GM12864 (cell line): ENCODE results near the gene FASN.

Source experiments
- DNase-seq: peaks from one replicate; pipeline ENCODE4 v3.0.0-alpha.2; 2011; ENCODE audit warnings: low read depth
- H3K4me3 ChIP-seq: 2 replicates; pipeline ENCODE4 v1.5.1; 2011; ENCODE audit warnings: mild to moderate bottlenecking, low read depth, low read length, control low read depth
- TF ChIP-seq, protein P1 (sequence below): IDR thresholded peaks from 2 replicates; pipeline ENCODE4 v1.5.1; 2011; ENCODE audit warnings: low read depth, mild to moderate bottlenecking, moderate library complexity, low read length, control low read depth, inconsistent platforms; ENCODE audit errors: missing control alignments

FASN gene

DNA sequence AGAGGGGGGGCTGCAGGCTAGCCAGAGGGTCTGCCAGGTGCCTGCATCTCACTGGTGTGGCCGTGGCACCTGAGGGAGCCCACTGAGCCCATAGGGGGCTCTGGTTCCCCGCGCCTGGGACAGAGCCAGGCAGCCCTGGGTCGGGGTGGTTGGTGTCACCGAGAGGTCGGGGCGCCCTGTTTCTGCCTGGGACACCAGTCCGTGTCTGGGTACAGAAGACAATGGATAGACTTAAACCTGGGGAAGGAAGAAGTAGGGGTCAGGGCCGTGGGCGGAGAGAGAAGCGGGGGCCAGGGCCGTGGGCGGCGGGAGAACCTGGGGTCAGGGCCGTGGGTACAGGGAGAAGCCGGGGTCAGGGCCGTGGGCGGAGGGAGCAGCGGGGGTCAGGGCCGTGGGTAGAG is 49.5 kb downstream of the FASN start:
- no peak overlapping the region for H3K4me3 ChIP-seq
- no peak for DNase-seq
- TF ChIP-seq, protein P1, sequence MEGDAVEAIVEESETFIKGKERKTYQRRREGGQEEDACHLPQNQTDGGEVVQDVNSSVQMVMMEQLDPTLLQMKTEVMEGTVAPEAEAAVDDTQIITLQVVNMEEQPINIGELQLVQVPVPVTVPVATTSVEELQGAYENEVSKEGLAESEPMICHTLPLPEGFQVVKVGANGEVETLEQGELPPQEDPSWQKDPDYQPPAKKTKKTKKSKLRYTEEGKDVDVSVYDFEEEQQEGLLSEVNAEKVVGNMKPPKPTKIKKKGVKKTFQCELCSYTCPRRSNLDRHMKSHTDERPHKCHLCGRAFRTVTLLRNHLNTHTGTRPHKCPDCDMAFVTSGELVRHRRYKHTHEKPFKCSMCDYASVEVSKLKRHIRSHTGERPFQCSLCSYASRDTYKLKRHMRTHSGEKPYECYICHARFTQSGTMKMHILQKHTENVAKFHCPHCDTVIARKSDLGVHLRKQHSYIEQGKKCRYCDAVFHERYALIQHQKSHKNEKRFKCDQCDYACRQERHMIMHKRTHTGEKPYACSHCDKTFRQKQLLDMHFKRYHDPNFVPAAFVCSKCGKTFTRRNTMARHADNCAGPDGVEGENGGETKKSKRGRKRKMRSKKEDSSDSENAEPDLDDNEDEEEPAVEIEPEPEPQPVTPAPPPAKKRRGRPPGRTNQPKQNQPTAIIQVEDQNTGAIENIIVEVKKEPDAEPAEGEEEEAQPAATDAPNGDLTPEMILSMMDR = no peak

DNA sequence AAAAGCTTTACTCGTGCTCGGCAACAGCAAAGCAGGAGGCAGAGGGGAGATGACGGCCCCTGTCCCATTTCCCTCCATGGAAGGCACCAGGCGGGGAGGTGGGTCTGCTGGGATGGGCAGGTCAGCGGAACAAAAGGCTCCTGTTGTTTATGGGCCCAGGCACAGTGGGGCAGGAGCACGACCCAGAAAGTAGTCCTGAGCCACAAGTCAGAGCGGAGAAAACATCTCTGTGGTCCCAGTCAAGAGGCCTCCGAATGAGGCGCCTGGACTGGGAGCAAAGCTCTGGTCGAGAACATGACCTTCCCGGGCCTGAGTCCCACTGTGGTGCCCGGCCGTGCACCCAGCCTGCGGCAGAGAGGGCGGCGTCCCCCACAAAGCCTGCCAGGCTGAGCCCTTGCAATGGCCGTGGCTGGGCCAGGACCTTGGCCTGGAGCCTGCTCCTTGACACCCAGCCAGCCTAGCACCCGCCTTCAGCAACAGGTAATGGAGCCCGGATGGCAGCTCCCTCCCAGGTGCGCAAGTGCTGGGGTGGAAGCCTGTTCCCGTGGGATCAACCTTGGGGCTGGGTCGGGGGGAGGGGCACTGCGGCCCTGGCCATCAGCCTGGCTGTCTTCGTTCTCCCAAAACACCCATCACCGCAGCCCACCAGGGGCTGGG is 50.0 kb downstream of the FASN start:
- TF ChIP-seq, protein P1 = no peak
- H3K4me3 ChIP-seq = no peak overlapping the region
- DNase-seq = no peak

DNA sequence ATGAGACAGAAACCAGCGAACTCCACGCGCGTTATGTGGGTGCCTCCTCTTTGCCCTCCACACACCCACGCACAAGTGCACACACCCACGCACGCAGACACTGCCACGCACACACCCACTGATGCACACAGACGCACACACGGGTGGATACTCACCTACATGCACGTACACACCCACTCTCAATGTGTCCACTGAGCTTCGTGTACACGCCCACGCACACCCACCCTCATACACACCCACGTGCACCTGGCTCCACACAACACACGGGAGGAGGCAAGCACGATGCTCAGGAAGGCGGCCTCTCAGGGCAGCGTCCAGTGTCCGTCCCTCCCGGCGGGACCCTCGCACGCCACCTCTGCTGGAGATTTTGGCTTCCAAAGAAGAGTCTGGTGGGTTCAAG is 50.7 kb downstream of the FASN start:
- TF ChIP-seq, protein P1 = no peak
- H3K4me3 ChIP-seq = no peak overlapping the region
- no peak for DNase-seq

DNA sequence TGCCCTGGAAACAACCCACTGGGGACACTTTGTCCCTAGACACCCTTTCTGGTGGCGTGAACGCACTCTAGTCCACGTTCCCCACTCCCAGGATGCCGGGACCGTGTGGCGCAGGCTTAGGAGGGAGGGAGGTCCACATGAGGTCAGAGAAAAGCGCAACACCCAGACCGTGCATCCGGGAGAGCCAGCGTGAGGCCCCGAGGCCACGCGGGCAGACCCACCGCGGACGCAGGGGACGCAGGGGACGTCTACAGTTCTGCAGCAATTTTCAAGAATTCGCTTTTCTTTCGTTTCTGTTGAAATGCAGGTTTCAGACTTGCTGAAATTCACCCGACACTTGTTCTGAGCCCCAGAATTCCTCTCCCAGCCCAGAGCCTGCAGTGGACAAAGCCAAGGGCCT is 51.1 kb downstream of the FASN start:
- TF ChIP-seq, protein P1 = no peak
- no peak overlapping the region for H3K4me3 ChIP-seq
- DNase-seq = no peak

DNA sequence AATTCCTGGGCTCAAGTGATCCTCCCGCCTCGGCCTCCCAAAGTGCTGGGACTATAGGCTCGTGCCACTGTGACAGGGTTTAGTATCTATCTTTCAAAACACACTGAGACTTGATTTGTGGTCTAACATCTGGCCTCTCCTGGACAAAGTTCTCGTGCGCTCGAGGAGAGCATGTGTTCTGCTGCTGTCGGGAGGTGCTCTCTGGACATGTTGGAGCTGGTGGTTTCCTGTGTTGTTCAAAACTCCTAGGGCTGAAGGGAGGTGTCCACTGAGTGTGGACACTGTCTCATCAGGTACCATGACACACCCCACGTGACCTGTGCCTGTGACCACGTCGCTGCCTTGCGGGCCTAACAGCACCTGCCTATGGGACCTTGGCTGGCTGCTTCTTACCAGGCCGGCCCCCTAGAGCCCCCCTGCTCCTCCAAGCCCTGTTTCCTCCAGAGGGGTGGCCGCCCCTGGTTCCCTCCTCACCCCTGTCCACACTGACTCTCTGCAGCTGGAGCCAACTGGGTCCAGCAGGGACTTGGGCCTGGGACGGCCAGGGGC is 52.0 kb downstream of the FASN start:
- DNase-seq = no peak
- no peak overlapping the region for H3K4me3 ChIP-seq
- TF ChIP-seq, protein P1 = no peak

DNA sequence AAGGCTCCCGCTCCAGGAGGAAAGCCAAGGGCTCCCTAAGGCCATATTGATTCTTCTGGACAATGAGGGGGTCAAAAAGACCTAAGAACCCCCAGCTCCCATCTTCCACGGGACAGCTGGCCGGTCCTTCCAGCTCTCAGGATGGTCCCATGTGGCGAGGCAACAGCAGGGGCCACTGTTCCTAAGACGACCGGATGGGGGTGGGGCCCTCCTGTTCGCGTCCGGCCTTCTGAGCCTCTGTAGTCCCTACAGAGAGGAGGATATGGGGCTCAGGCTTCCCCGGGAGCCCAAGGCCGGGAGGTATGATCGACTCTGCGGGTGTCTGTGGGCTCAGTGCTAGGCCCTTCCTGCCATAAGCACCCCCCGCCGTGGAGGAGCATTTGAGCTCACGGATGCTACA is 54.5 kb downstream of the FASN start:
- TF ChIP-seq, protein P1 = no peak
- DNase-seq = no peak
- no peak overlapping the region for H3K4me3 ChIP-seq

DNA sequence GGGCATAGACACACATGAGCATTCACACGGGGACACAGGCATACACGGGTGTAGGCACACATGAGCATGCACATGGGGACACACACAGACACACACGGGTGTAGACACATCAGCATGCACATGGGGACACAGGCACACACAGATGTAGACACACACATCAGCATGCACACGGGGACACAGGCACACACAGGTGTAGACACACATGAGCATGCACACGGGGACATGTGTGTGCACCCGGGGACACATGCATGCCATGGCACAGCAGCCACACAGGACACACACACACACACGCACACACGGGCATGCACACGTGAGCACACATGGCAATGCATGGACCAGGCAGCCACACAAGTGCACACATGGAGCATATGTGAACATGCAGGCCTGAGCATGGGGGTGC is 55.4 kb downstream of the FASN start:
- no peak overlapping the region for H3K4me3 ChIP-seq
- TF ChIP-seq, protein P1 = no peak
- DNase-seq = no peak
